ENCODE results near the gene RAPGEF5.

The RAPGEF5 gene

GRCh38 chr7:22151901-22152300, 205.1 kb downstream of the RAPGEF5 start:
- no peak overlapping the region for H3K4me3 ChIP-seq (ENCODE audit: low read length)
- DNase-seq (ENCODE audit: low read depth, low spot score): no peak

GRCh38 chr7:22150221-22150620, 206.7 kb downstream of the RAPGEF5 start:
- DNase-seq (ENCODE audit: low read depth, low spot score): no peak
- H3K4me3 ChIP-seq (ENCODE audit: low read length): no peak overlapping the region

- no peak overlapping the region for H3K4me3 ChIP-seq (ENCODE audit: low read length)
- no peak for DNase-seq (ENCODE audit: low read depth, low spot score)
Observed at GRCh38 chr7:22147868-22148267, 209.1 kb downstream of the RAPGEF5 start.

GRCh38 chr7:22146961-22147512, 209.9 kb downstream of the RAPGEF5 start:
- DNase-seq (ENCODE audit: low read depth, low spot score): no peak
- H3K4me3 ChIP-seq (ENCODE audit: low read length): no peak overlapping the region

- no peak overlapping the region for H3K4me3 ChIP-seq (ENCODE audit: low read length)
- DNase-seq (ENCODE audit: low read depth, low spot score): no peak
Observed at GRCh38 chr7:22144950-22145349, 212.0 kb downstream of the RAPGEF5 start.

GRCh38 chr7:22143491-22143890, 213.5 kb downstream of the RAPGEF5 start:
- no peak overlapping the region for H3K4me3 ChIP-seq (ENCODE audit: low read length)
- DNase-seq (ENCODE audit: low read depth, low spot score): no peak

- no peak for DNase-seq (ENCODE audit: low read depth, low spot score)
- H3K4me3 ChIP-seq (ENCODE audit: low read length): no peak overlapping the region
Observed at GRCh38 chr7:22142572-22142971, 214.4 kb downstream of the RAPGEF5 start.

GRCh38 chr7:22141355-22141754, 215.6 kb downstream of the RAPGEF5 start:
- no peak for DNase-seq (ENCODE audit: low read depth, low spot score)
- no peak overlapping the region for H3K4me3 ChIP-seq (ENCODE audit: low read length)

GRCh38 chr7:22140578-22140977, 216.4 kb downstream of the RAPGEF5 start:
- no peak overlapping the region for H3K4me3 ChIP-seq (ENCODE audit: low read length)
- DNase-seq (ENCODE audit: low read depth, low spot score): no peak

GRCh38 chr7:22138886-22139285, 218.1 kb downstream of the RAPGEF5 start:
- H3K4me3 ChIP-seq (ENCODE audit: low read length): no peak overlapping the region

GRCh38 chr7:22138106-22138505, 218.8 kb downstream of the RAPGEF5 start:
- no peak overlapping the region for H3K4me3 ChIP-seq (ENCODE audit: low read length)
- DNase-seq (ENCODE audit: low read depth, low spot score): no peak

More at GRCh38 chr7:22138886-22139285, 218.1 kb downstream of the RAPGEF5 start:
- DNase-seq (ENCODE audit: low read depth, low spot score): no peak

GRCh38 chr7:22137466-22137865, 219.5 kb downstream of the RAPGEF5 start:
- no peak for DNase-seq (ENCODE audit: low read depth, low spot score)
- no peak overlapping the region for H3K4me3 ChIP-seq (ENCODE audit: low read length)

- DNase-seq (ENCODE audit: low read depth, low spot score): no peak
- no peak overlapping the region for H3K4me3 ChIP-seq (ENCODE audit: low read length)
Observed at GRCh38 chr7:22137026-22137425, 219.9 kb downstream of the RAPGEF5 start.

GRCh38 chr7:22129819-22130580, 227.0 kb downstream of the RAPGEF5 start:
- DNase-seq (ENCODE audit: low read depth, low spot score): no peak
- no peak overlapping the region for H3K4me3 ChIP-seq (ENCODE audit: low read length)

- no peak for DNase-seq (ENCODE audit: low read depth, low spot score)
- no peak overlapping the region for H3K4me3 ChIP-seq (ENCODE audit: low read length)
Observed at GRCh38 chr7:22129166-22129565, 227.8 kb downstream of the RAPGEF5 start.

GRCh38 chr7:22128528-22128920, 228.4 kb downstream of the RAPGEF5 start:
- DNase-seq (ENCODE audit: low read depth, low spot score): no peak
- no peak overlapping the region for H3K4me3 ChIP-seq (ENCODE audit: low read length)

GRCh38 chr7:22127835-22128527, 229.0 kb downstream of the RAPGEF5 start:
- no peak overlapping the region for H3K4me3 ChIP-seq (ENCODE audit: low read length)
- DNase-seq (ENCODE audit: low read depth, low spot score): no peak

GRCh38 chr7:22125436-22125835, 231.5 kb downstream of the RAPGEF5 start:
- no peak for DNase-seq (ENCODE audit: low read depth, low spot score)
- H3K4me3 ChIP-seq (ENCODE audit: low read length): no peak overlapping the region

GRCh38 chr7:22124941-22125340, 232.0 kb downstream of the RAPGEF5 start:
- H3K4me3 ChIP-seq (ENCODE audit: low read length): no peak overlapping the region
- no peak for DNase-seq (ENCODE audit: low read depth, low spot score)

GRCh38 chr7:22123139-22123538, 233.8 kb downstream of the RAPGEF5 start:
- no peak overlapping the region for H3K4me3 ChIP-seq (ENCODE audit: low read length)
- no peak for DNase-seq (ENCODE audit: low read depth, low spot score)
